Smooth muscle cell (in vitro differentiated cells): ENCODE measurements around the gene MORN5. TPM values are rescaled to one million over a fixed set of nuclear protein-coding genes. Genes with fewer than 3 reads are reported as not detected.

Experiments used
- DNase-seq: peaks from one replicate; lab custom pipeline; 2025; ENCODE audit not compliant: unreplicated experiment; lab: John Stamatoyannopoulos, UW
- H2AFZ ChIP-seq: fragments of 200-600 bp; sonication (generic); 2 replicates; pipeline ENCODE4 v1.6.0; 2016; ENCODE audit warnings: antibody characterized with exemption, low read depth, mild to moderate bottlenecking
- H3F3A ChIP-seq: fragments of 200-600 bp; sonication (generic); 2 replicates; pipeline ENCODE4 v1.6.0; 2017; ENCODE audit warnings: antibody characterized with exemption, low read depth
- H3K27ac ChIP-seq: fragments of 200-600 bp; sonication (generic); 2 replicates; pipeline ENCODE4 v1.5.1; 2016; ENCODE audit warnings: low read depth, mild to moderate bottlenecking
- H3K27me3 ChIP-seq: fragments of 200-600 bp; sonication (generic); 2 replicates; pipeline ENCODE4 v1.6.1; 2016; ENCODE audit warnings: low read depth, mild to moderate bottlenecking
- H3K36me3 ChIP-seq: fragments of 200-600 bp; sonication (generic); 2 replicates; pipeline ENCODE4 v1.5.1; 2016; ENCODE audit warnings: low read depth
- H3K4me1 ChIP-seq: fragments of 200-600 bp; sonication (generic); 2 replicates; pipeline ENCODE4 v1.5.1; 2016; ENCODE audit warnings: low read depth
- H3K4me2 ChIP-seq: fragments of 200-600 bp; sonication (generic); 2 replicates; pipeline ENCODE4 v1.6.0; 2016; ENCODE audit warnings: mild to moderate bottlenecking
- H3K4me3 ChIP-seq: fragments of 200-600 bp; sonication (generic); 2 replicates; pipeline ENCODE4 v1.5.1; 2016; ENCODE audit warnings: mild to moderate bottlenecking
- H3K79me2 ChIP-seq: fragments of 200-600 bp; sonication (generic); 2 replicates; pipeline ENCODE4 v1.6.0; 2016; ENCODE audit warnings: low read depth, mild to moderate bottlenecking
- H3K9ac ChIP-seq: fragments of 200-600 bp; sonication (generic); 2 replicates; pipeline ENCODE4 v1.6.0; 2016; ENCODE audit warnings: low read depth
- H3K9me3 ChIP-seq: fragments of 200-600 bp; sonication (generic); replicated peaks from 2 replicates; pipeline ENCODE4 v1.5.1; 2016; ENCODE audit warnings: low read depth
- H4K20me1 ChIP-seq: fragments of 200-600 bp; sonication (generic); 2 replicates; pipeline ENCODE4 v1.6.0; 2016; ENCODE audit warnings: low read depth
- CTCF ChIP-seq: fragments of 200-600 bp; sonication (generic); IDR thresholded peaks from 2 replicates; pipeline ENCODE4 v1.5.1; 2017; ENCODE audit warnings: borderline replicate concordance, mild to moderate bottlenecking, antibody characterized with exemption; ENCODE audit not compliant: insufficient read depth, poor library complexity, severe bottlenecking
- WGBS: methylation state at CpG from one replicate; pipeline ENCODE4 v1.1.7; 2016; ENCODE audit warnings: low lambda C conversion rate; 5-methylcytosine and 5-hydroxymethylcytosine counted together
- polyA plus RNA-seq: library from polyadenylated mRNA; unstranded; fragments of >200 nt; fragmentation: Nextera tagmentation; extraction: Ambion mirVana; gene quantifications from 2 replicates; pipeline ENCODE4 v1.2.1, GENCODE V29; 2016
- total RNA-seq: library from RNA; depleted of rRNA; stranded (reverse); fragments of >200 nt; gene quantifications from 2 replicates; pipeline ENCODE4 v1.2.3, GENCODE V29; 2014

The MORN5 gene
- total and polyA plus RNA-seq, 2 experiments from 2014 or later = not detected

DNA sequence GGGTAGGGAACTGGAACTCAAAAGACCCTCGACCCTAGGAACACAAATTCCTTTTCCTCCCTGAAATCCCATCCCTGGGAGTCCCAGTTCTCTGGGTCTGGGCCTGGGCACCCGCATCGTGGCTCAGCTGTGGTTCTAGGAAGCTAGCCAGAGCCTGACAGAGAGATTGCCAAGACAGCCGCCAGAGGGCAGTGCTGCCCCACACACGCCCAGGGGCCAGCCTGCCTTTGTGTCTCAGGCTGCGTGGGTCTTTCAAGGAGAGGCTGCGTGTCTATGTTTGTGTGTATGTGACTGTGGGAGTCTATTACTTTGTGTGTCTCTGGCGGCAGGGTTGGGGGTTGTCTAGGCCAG, 34.6 kb upstream of the MORN5 start:
- Histone ChIP-seq H3K9me3 (no peaks in the 10 kb centered on the region), H3K4me2 (peak overlapping the region; percentile 93), H3F3A (no peaks in the 10 kb centered on the region), H3K27me3 (peaks cover 5% of the 10 kb centered on the region), H3K9ac (no peak overlapping the region), H3K4me1 (peaks cover 11% of the 10 kb centered on the region), H3K79me2 (no peaks in the 10 kb centered on the region), H2AFZ (no peak overlapping the region), H3K27ac (no peak overlapping the region), H3K4me3 (no peak overlapping the region), H4K20me1 (no peaks in the 10 kb centered on the region), H3K36me3 (no peaks in the 10 kb centered on the region)
- 5% methylated on average over 8 of the region's 8 CpGs for WGBS
- peak; percentile 92 for TF ChIP-seq CTCF
- DNase-seq = peak; percentile 52

DNA sequence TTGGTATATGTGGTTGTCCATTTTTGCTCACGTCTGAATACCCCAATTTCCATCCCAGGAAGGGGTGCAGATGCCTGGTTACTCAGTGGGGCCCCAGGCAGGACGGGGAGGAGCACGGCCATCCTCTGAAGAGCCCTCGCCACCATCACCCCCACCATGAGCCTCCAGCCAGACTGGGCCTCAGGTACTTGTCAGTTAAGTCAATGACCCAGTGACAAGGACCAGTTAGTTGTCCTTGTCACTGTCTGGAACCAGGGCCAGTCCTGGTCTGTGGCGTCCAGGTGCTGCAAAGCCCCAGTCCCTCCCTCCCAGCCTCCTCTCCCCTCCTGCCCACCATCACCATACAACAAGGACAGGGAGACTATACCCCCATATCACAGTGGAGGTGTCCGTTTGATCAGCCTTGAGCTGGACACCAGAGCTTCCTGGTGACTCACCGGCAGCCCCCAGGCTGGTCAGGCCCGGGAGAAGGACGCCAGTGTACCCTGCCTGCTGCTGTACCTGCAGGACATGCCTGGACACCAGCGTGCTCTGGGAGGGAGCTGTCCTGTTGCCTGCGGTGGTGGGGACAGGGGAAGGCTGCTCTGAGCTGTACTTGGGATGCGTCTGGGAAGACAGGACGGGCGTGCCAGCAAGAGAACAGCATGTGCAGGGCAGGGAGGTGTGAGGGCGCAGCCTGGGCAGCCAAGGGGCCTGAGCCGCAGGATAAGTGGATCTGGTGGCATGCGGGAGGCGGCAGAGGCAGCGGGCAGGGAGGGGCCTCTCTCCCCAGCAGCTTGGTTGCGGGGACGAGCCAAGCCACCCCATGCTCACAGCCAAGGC, 34.0 kb upstream of the MORN5 start:
- H3K27ac ChIP-seq = no peak overlapping the region
- no peak for TF ChIP-seq CTCF
- H2AFZ ChIP-seq = no peak overlapping the region
- peak overlapping the region; percentile 93 for H3K4me2 ChIP-seq
- no peaks in the 10 kb centered on the region for H3K9me3 ChIP-seq
- no peaks in the 10 kb centered on the region for H3K36me3 ChIP-seq
- peaks cover 11% of the 10 kb centered on the region for H3K4me1 ChIP-seq
- no peaks in the 10 kb centered on the region for H4K20me1 ChIP-seq
- peak overlapping the region; percentile 49 for H3K4me3 ChIP-seq
- H3K9ac ChIP-seq = no peak overlapping the region
- H3F3A ChIP-seq = no peaks in the 10 kb centered on the region
- peaks cover 5% of the 10 kb centered on the region for H3K27me3 ChIP-seq
- WGBS = 24% methylated on average over 18 of the region's 21 CpGs
- no peak for DNase-seq
- H3K79me2 ChIP-seq = no peaks in the 10 kb centered on the region

DNA sequence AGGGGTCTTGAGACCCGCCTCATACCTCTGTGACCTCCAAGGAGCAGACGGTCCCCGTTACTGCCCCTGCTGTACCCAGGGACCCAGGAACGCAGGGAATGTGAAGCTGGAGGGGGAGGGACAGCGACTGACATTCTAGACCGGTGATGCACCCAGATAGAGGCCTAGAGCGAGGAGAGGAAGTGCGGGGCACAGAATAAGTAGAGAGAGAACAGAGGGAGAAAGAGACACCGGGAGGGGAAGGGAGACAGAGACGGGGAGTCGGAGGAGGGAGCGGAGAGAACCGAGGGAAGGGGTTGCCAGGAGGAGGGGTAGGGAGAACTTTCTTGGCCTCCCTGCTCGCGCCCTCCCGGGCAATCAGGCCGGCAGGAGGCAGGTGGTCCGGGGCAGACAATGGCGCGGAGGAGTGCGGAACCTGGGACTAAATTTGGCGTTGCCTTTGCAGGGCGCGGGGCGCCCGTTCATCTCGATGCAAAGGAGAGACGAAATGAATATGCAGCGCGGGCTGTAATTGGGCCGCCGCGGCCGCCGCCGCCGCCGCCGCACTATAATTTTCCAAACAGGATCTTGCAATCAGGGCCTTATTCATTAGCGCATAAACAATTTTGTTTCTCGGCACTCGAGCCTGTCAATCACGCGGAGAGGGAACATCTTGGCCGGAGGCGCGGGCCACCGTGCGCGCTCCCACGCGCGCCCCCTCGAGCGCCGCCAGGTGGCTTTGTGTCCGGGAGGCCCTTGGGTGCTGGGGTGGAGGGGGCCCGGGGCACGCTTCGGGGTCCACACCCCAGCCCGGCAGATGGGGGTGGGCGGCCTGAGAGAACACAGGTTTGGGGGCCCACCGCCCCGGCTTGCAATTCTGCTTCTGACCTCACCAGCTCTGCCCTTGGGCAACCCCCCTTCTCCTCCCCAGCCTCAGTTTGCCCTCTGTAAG, 33.1 kb upstream of the MORN5 start:
- H3K27ac ChIP-seq = no peak overlapping the region
- no peaks in the 10 kb centered on the region for H4K20me1 ChIP-seq
- H3K4me3 ChIP-seq = peak overlapping the region; percentile 49
- H3K4me2 ChIP-seq = peak overlapping the region; percentile 93
- H3K79me2 ChIP-seq = no peaks in the 10 kb centered on the region
- H3K4me1 ChIP-seq = peaks cover 11% of the 10 kb centered on the region
- H3K27me3 ChIP-seq = peaks cover 8% of the 10 kb centered on the region
- DNase-seq = no peak
- 15% methylated on average over 58 of the region's 64 CpGs for WGBS
- H3F3A ChIP-seq = no peaks in the 10 kb centered on the region
- peak; percentile 6 for TF ChIP-seq CTCF
- H3K36me3 ChIP-seq = no peaks in the 10 kb centered on the region
- H3K9ac ChIP-seq = no peak overlapping the region
- peak overlapping the region; percentile 61 for H2AFZ ChIP-seq
- no peaks in the 10 kb centered on the region for H3K9me3 ChIP-seq
